IMR-90 (cell line): Measurements from ENCODE around the gene GPR180. TPM values are rescaled to one million over a fixed set of nuclear protein-coding genes. Genes with fewer than 3 reads are reported as not detected.

ENCODE experiments used
- CHD1 ChIP-seq: IDR thresholded peaks from 2 replicates; pipeline ENCODE4 v1.6.1; 2012; ENCODE audit warnings: low read depth, low read length, improper control_type of control experiment
- ELK1 ChIP-seq: fragments of 150-350 bp; IDR thresholded peaks from 2 replicates; pipeline ENCODE4 v1.6.1; 2016; ENCODE audit warnings: low read depth, mild to moderate bottlenecking, low read length, moderate library complexity, borderline replicate concordance
- RAD21 ChIP-seq: IDR thresholded peaks from 2 replicates; pipeline ENCODE4 v1.6.1; 2012; ENCODE audit warnings: low read length, improper control_type of control experiment
- SMC3 ChIP-seq: fragments of 150-350 bp; IDR thresholded peaks from 2 replicates; pipeline ENCODE4 v1.6.1; 2016; ENCODE audit warnings: low read depth, mild to moderate bottlenecking, antibody characterized with exemption, low read length, moderate library complexity
- polyA plus RNA-seq, 3 experiments: library from polyadenylated mRNA; depleted of rRNA; stranded (reverse); fragments of >200 nt; gene quantifications; 2 replicates each; pipeline ENCODE4 v1.2.3, GENCODE V29; 2012; ENCODE audit warnings: low replicate concordance in 1 of 3
- total RNA-seq: library from RNA; depleted of rRNA; stranded (reverse); fragments of >200 nt; gene quantifications from 2 replicates; pipeline ENCODE4 v1.2.3, GENCODE V29; 2012

GPR180 gene
- total and polyA plus RNA-seq, 2 of the 4 experiments (the other 2 are of a cell fraction) = 2.8 to 10.8 TPM

GRCh38 chr13:94601446-94602431 lies at the start of gene GPR180 (continued):
- TF ChIP-seq RAD21 = no peak
- TF ChIP-seq SMC3 = no peak
- no peak for TF ChIP-seq ELK1
- TF ChIP-seq CHD1 = no peak
